Measurements from ENCODE around the gene ADNP2.
A peak's percentile ranks its signal among the peaks of the same experiment; 100 is the strongest.

Gene ADNP2

GRCh38 chr18:80106482-80107051, 2.5 kb upstream of the ADNP2 start:
- DNase-seq = no peak

GRCh38 chr18:80107426-80107825, 1.6 kb upstream of the ADNP2 start:
- DNase-seq = no peak

GRCh38 chr18:80108121-80108536, 933 bp upstream of the ADNP2 start:
- DNase-seq = no peak

GRCh38 chr18:80109676-80110078, 615 bp downstream of the ADNP2 start:
- DNase-seq = peak in 22 of 56 donors; percentile 18 to 63 (median 42)

GRCh38 chr18:80112624-80113248, 3.7 kb downstream of the ADNP2 start:
- DNase-seq = no peak

- DNase-seq = no peak
Measured at GRCh38 chr18:80115035-80115434, 6.0 kb downstream of the ADNP2 start.

GRCh38 chr18:80119111-80119510, 10.0 kb downstream of the ADNP2 start:
- DNase-seq = no peak

GRCh38 chr18:80120932-80121331, 11.9 kb downstream of the ADNP2 start:
- DNase-seq = no peak

GRCh38 chr18:80124131-80124530, 15.1 kb downstream of the ADNP2 start:
- DNase-seq = no peak

- no peak for DNase-seq
Measured at GRCh38 chr18:80126797-80127196, 17.7 kb downstream of the ADNP2 start.

- no peak for DNase-seq
Measured at GRCh38 chr18:80127635-80128034, 18.6 kb downstream of the ADNP2 start.

GRCh38 chr18:80129672-80130367, 20.8 kb downstream of the ADNP2 start:
- no peak for DNase-seq

- DNase-seq = no peak
Measured at GRCh38 chr18:80130555-80130954, 21.5 kb downstream of the ADNP2 start.

- no peak for DNase-seq
Measured at GRCh38 chr18:80132180-80132812, 23.2 kb downstream of the ADNP2 start.

GRCh38 chr18:80133124-80133523, 24.1 kb downstream of the ADNP2 start:
- no peak for DNase-seq

GRCh38 chr18:80135136-80135535, 26.1 kb downstream of the ADNP2 start:
- no peak for DNase-seq

GRCh38 chr18:80136679-80137078, 27.6 kb downstream of the ADNP2 start:
- no peak for DNase-seq

GRCh38 chr18:80137137-80137536, 28.1 kb downstream of the ADNP2 start:
- no peak for DNase-seq

- no peak for DNase-seq
Measured at GRCh38 chr18:80137976-80138375, 28.9 kb downstream of the ADNP2 start.

- no peak for DNase-seq
Measured at GRCh38 chr18:80140455-80140985, 31.5 kb downstream of the ADNP2 start.

- no peak for DNase-seq
Measured at GRCh38 chr18:80143881-80144280, 34.8 kb downstream of the ADNP2 start.

- no peak for DNase-seq
Measured at GRCh38 chr18:80145196-80145804, 36.2 kb downstream of the ADNP2 start.
